HCEC 1CT (cell line): ENCODE results near the gene SPINK6.

ENCODE experiments used
- DNase-seq: peaks from one replicate; pipeline ENCODE4 v3.0.0-alpha.2; 2017

Gene SPINK6

DNA sequence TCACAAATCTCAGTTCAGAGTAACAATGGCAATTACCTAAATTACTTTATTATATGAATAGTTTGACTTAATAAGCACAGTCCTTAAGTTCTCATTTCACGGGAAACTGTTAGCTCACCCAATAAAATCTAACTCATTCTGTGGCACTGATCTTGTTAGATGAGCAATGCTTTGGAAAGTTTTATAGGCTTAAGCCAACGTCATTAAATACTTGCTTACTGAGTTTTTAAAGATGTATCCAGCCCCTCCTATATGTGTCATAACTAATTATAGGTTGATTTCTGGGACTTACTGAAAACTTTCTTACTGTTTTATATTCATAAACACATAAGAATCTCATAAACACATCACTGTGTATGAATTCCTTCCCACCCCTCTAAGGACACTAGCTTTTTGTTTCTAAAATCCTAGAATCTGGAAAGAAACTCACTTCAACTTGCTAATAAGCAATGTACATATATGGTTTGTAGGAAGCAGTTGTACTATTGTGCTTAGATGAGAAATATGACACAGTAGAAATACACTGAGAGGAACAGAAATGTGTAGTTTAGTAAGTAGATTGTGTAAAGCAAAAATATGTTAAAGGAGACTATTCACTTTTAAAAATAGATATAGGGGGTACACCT lies 21.4 kb downstream of the SPINK6 start:
- DNase-seq: no peak

DNA sequence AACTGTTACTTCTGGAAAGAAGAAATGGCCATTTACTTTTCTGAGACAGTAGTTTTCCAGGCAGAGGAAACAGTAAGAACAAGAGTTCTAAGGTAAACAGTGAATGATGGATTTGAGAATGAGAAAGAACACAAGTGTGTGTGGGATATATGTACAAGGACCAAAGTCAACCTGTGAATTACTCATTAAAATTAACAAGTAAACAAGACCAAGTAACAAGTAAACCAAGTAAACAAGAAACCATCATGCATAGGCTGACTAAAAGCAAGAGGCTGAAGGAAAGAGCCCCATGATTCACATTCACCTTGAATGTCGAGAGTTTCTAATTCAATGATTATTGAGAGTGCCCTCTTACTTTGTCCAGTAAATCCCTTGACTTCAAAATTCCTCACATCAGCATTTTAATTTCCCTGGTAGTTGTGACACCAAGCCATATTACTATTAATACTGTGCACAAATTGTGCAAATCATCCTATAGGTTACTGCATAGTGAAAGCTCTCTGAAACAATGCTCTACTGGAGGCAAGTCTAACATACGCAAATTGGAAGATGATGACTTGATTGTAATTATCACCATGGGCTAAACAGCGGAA lies 25.6 kb downstream of the SPINK6 start:
- no peak for DNase-seq

DNA sequence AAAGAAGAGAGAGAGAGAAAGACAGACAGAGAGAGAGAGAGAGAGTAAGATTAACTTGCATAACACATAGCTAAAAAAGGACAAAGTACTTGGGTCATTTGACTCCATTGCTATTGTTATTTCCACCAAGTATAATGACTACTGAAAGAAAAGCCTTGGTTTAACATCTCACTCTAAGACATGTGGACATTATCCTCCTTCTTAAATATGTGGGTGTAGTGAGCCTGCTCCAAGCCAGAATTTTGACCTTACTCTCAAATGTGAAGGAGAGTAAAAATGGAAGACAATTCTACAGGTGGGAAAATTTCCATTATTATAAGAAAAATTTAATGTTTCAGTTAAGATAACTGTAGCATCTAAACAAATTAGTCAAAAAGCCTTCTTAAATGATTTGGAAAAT lies 27.0 kb downstream of the SPINK6 start:
- no peak for DNase-seq

DNA sequence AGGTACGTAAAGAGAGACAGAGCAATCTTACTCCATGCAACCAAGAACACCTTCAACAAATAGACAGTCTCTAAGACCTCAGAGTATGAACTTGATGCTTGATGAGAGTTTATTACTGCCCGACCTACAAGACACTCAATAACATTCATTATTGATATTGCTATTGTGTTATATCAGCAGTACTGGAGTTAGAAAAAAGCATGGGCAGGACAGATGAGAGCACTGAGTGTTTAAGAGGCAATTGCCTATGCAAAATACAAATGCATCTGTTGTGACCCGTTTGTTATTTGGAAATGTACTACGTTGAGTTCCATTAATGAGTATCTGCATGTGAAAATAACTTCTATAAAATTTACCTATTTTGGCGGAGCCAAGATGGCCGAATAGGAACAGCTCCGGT lies 27.4 kb downstream of the SPINK6 start:
- no peak for DNase-seq

GRCh38 chr5:148237785-148238417 lies 35.1 kb downstream of the SPINK6 start:
- no peak for DNase-seq

GRCh38 chr5:148238418-148238794 lies 35.6 kb downstream of the SPINK6 start, which contains the start of gene MARCOL:
Gene MARCOL, plus strand, starts transcription at chr5:148238525. Its CDS starts 73 bp downstream, at chr5:148238598.
- DNase-seq: no peak

DNA sequence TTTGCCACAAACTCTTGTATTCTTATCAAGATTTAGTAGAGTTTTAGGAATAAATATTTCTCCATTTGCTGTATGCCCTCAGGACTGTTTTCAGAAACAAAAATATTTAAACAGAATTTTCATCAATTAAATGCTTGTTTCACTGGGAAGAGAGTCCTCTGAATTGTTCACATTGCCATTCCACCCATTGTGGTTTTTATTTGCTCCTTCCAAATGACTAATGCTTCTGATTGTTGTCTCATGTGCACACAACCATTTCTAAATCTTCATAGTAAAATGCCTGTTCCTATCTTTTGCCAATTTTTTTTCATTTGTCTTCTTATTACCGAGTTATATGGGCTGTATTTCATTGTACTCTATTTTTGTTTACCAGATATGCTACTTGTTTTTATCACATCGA lies 46.1 kb downstream of the SPINK6 start:
- DNase-seq: no peak

GRCh38 chr5:148255456-148255855 lies 52.6 kb downstream of the SPINK6 start:
- DNase-seq: no peak

DNA sequence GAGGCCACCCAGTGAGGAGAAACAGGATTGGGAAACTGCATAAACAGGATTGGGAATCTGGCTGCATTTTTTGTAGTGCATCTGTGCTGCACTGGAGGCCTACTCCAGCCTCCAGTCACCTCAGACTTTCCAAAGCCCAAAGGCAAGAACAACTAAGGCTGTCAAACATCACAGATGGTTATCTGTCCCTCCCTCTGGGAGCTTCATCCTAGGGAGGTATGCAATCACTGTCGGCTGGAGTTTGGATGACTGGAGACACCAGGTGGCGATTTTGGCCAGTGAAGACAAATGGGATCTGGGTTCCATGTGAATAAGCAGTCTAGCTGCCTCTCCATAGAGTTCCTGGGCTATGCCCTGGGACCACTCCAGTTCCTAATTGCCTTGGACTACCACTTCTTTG lies 56.4 kb downstream of the SPINK6 start:
- DNase-seq: no peak

- no peak for DNase-seq
These were observed 58.4 kb downstream of the SPINK6 start for GRCh38 chr5:148261221-148261620.
